ENCODE measurements around the gene DAB1.

DAB1 gene

GRCh38 chr1:57272601-57273000 is 151.3 kb downstream of the DAB1 start:
- no peak for DNase-seq (ENCODE audit: low read depth)

- DNase-seq (ENCODE audit: low read depth), result no peak
Observed at GRCh38 chr1:57272150-57272549, 151.7 kb downstream of the DAB1 start.

GRCh38 chr1:57270927-57271698 is 152.7 kb downstream of the DAB1 start:
- no peak for DNase-seq (ENCODE audit: low read depth)

GRCh38 chr1:57269630-57270225 is 154.1 kb downstream of the DAB1 start:
- no peak for DNase-seq (ENCODE audit: low read depth)

- no peak for DNase-seq (ENCODE audit: low read depth)
Observed at GRCh38 chr1:57265104-57265503, 158.8 kb downstream of the DAB1 start.

- DNase-seq (ENCODE audit: low read depth), result no peak
Observed at GRCh38 chr1:57262472-57262871, 161.4 kb downstream of the DAB1 start.

- no peak for DNase-seq (ENCODE audit: low read depth)
Observed at GRCh38 chr1:57258557-57259325, 165.1 kb downstream of the DAB1 start.

- DNase-seq (ENCODE audit: low read depth), result no peak
Observed at GRCh38 chr1:57255945-57256344, 167.9 kb downstream of the DAB1 start.

GRCh38 chr1:57254022-57254421 is 169.8 kb downstream of the DAB1 start:
- no peak for DNase-seq (ENCODE audit: low read depth)

- DNase-seq (ENCODE audit: low read depth), result no peak
Observed at GRCh38 chr1:57252597-57253294, 171.1 kb downstream of the DAB1 start.

GRCh38 chr1:57250021-57250420 is 173.8 kb downstream of the DAB1 start:
- DNase-seq (ENCODE audit: low read depth), result no peak

GRCh38 chr1:57249511-57249910 is 174.3 kb downstream of the DAB1 start:
- DNase-seq (ENCODE audit: low read depth), result no peak

GRCh38 chr1:57248830-57249229 is 175.0 kb downstream of the DAB1 start:
- DNase-seq (ENCODE audit: low read depth), result no peak

- DNase-seq (ENCODE audit: low read depth), result no peak
Observed at GRCh38 chr1:57238233-57238781, 185.6 kb downstream of the DAB1 start.

GRCh38 chr1:57235730-57236510 is 187.9 kb downstream of the DAB1 start:
- no peak for DNase-seq (ENCODE audit: low read depth)

GRCh38 chr1:57234459-57234858 is 189.4 kb downstream of the DAB1 start:
- DNase-seq (ENCODE audit: low read depth), result no peak

- DNase-seq (ENCODE audit: low read depth), result no peak
Observed at GRCh38 chr1:57232500-57232899, 191.4 kb downstream of the DAB1 start.

GRCh38 chr1:57229998-57230397 is 193.9 kb downstream of the DAB1 start:
- DNase-seq (ENCODE audit: low read depth), result no peak

GRCh38 chr1:57229076-57229475 is 194.8 kb downstream of the DAB1 start:
- no peak for DNase-seq (ENCODE audit: low read depth)

GRCh38 chr1:57222801-57223200 is 201.1 kb downstream of the DAB1 start:
- DNase-seq (ENCODE audit: low read depth), result no peak

- DNase-seq (ENCODE audit: low read depth), result no peak
Observed at GRCh38 chr1:57222307-57222706, 201.6 kb downstream of the DAB1 start.

All from T follicular helper cell (primary cell).